Epithelial cell of esophagus (primary cell): ENCODE measurements around the gene FAM180B.

Experiments
- DNase-seq: peaks from one replicate; pipeline ENCODE4 v3.0.0; 2010; ENCODE audit warnings: low read depth
- H3K4me3 ChIP-seq: 2 replicates; pipeline ENCODE4 v1.5.1; 2011; ENCODE audit warnings: mild to moderate bottlenecking, low read length, control low read depth
- CTCF ChIP-seq: IDR thresholded peaks from 2 replicates; pipeline ENCODE4 v1.5.1; 2011; ENCODE audit warnings: low read depth, mild to moderate bottlenecking, low read length, control low read depth, inconsistent platforms; ENCODE audit not compliant: insufficient read depth; ENCODE audit errors: missing control alignments

Gene FAM180B

DNA sequence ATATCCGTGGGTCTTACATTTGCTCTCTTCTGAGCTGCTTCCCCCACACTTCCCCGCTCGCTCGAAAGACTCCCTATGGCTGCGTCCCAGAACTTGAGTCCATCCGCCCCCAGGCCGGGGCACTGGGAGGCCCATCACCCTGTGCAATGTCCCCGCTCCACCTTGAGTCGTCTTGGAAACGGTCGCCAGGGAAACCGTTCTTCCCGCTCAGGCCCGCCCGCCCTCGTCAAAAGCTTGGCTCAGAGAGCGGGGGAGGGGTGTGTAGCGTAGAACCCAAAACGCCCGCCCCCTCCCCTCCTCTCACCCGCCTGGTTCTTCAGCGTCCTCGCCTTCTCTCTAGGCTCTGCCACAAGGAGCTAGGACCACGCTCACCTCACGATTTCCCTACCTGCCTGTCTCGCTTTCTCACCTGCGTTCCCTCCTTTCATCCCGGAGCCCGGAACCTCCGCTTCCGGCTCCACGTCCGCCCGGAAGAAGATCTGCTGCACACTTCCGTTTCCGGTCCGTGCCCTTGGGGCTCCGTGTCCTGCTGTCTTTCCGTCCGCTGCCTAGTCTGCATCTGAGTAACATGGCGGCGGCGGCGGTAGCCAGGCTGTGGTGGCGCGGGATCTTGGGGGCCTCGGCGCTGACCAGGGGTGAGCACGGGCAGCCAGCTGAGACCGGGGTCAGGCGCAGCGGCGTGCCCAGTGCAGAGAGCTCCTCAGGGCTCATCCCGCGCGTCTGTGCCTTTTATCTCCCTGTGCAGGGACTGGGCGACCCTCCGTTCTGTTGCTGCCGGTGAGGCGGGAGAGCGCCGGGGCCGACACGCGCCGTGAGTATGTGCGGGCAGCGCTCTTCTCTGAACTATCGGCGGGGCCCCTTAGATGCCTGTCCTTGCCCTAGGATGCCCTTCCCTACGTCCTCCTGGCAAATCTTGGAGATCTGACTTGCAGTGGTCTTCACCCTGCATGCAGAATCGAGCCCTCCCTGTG lies 7.7 kb upstream of the FAM180B start, which contains the start of the genes KBTBD4 and NDUFS3:
Gene KBTBD4, minus strand, starts transcription at position 447 of the 971 bp plus-strand sequence. Its CDS starts 19 bp downstream, at position 428.
Gene NDUFS3, plus strand, starts transcription at position 551 of the 971 bp plus-strand sequence. Its CDS starts 18 bp downstream, at position 569.
- peak within 1 kb of the TSS; percentile 70 for H3K4me3 ChIP-seq
- TF ChIP-seq CTCF: no peak
- peak; percentile 92 for DNase-seq

DNA sequence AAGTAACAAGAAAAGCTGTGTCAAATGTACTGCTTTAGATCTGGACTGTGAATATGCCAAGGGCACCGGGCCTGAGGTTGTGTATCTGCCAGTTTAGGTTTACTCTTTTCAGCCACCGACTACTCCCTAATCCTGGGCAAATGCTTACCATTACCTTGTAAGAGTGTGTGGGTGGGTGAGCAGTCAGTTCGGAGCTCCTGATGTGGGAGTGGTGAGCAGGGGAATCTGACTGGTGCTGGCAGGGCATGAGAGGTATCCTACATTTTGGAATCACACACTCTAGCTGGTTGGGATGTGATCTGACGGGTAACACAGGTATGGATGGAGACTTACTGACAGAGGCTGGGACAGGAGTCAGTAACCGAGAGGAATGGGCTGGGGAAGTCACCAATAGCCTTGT lies 2.6 kb upstream of the FAM180B start:
- DNase-seq: no peak
- TF ChIP-seq CTCF: no peak
- no peak overlapping the region for H3K4me3 ChIP-seq

GRCh38 chr11:47587039-47587716 lies 700 bp downstream of the FAM180B start:
- DNase-seq: no peak
- H3K4me3 ChIP-seq: no peak overlapping the region
- TF ChIP-seq CTCF: no peak

GRCh38 chr11:47587723-47588326 lies 1.3 kb downstream of the FAM180B start:
- no peak for DNase-seq
- no peak overlapping the region for H3K4me3 ChIP-seq
- TF ChIP-seq CTCF: no peak

DNA sequence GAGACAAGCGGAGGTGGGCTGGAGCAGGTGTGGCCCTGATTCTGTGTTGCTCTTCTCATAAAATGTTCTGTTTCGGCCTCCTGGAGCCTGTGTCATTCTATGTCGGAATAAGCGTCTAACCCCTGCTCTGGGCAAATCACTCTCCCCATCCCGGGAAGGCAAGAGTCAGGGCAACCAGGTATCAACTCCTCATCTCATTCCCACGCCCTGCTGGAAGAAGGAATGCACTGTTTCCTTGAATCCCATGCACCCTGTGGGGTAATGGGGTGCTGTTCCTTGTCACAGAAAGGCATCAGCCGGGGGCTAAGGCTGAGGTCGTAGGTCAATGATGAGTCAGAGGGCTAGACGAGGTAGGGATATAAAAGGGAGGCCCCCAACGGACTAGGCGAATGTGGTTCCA lies 2.6 kb downstream of the FAM180B start:
- no peak for TF ChIP-seq CTCF
- no peak for DNase-seq
- no peak overlapping the region for H3K4me3 ChIP-seq

DNA sequence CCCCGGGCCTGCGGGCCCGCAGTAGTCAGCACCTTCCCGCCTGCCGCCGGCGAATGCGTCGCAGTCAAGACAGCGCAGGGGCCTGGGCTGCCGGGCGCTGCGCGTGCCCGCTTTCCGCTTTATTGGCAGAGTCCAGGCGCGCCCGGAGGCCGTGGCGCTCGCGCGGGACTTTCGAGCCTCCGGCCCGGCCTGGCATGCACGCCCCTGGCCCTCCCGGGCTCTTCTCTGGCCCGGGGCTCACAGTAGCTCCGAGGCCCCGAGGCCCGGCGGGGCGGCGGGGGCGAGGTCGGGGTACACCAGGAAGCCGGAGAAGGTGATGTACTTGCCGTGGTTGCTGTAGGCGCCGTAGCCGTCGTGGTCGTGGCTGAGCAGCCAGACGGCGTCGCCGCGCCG lies 3.1 kb downstream of the FAM180B start:
- TF ChIP-seq CTCF: no peak
- DNase-seq: no peak
- H3K4me3 ChIP-seq: peak overlapping the region; percentile 26
